Islet precursor cell (in vitro differentiated cells): ENCODE results near the gene TBC1D12.
"Not testable (repeated sequence)": the region's sequence is repeated elsewhere in the genome, so short reads cannot be mapped to it uniquely, and the experiment has no call there.

ENCODE experiments used
- DNase-seq: peaks from one replicate; pipeline ENCODE4 v3.0.0-alpha.2; 2018

Gene TBC1D12

DNA sequence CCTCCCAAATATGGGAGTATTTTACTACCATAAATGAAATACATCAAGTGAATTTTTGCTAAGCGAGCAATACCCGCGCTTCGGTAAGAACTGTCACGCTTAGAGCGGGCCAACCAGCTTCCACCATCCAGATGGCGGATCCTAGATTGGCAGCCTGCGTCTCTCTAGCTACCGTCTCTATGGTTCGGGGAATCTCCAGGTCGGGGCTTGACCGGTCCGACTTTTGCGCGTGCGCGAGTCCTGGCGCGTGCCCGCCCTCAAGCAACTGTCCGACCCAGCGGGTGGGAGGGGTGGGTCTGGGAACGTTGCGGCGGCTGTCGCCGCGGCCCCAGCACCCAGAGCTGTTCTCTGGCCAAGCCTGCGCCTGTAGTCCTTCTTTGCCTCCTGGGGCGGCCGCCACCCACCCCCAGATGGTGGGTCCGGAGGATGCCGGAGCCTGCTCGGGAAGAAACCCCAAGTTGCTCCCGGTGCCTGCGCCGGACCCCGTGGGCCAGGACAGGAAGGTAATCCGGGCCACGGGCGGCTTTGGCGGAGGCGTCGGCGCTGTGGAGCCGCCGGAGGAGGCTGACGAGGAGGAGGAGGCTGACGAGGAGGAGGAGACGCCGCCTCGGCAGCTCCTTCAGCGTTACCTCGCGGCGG, at the start of gene TBC1D12:
Gene TBC1D12, plus strand, starts transcription at position 338 of the 639 bp plus-strand sequence. Its CDS starts 73 bp downstream, at position 411.
- DNase-seq, result peak; percentile 98

DNA sequence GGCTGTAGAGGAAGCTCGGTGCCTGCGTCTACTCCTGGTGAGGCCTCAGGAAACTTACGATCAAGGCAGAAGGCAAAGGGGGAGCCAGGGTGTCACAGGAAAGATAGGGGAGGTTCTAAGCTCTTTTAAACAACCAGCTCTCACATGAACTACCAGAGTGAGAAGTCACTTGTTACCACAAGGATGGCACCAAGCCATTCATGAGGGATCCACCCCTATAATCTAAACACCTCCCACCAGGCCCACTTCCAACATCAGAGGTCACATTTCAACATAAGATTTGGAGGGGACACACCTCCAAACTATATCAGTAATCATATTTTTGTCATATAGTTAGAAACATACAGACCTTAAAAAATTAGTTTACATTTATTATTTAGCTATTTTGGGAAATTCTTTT, 49.0 kb upstream of the TBC1D12 start:
- no peak for DNase-seq

GRCh38 chr10:94355841-94356240, 46.5 kb upstream of the TBC1D12 start:
- DNase-seq, result no peak

DNA sequence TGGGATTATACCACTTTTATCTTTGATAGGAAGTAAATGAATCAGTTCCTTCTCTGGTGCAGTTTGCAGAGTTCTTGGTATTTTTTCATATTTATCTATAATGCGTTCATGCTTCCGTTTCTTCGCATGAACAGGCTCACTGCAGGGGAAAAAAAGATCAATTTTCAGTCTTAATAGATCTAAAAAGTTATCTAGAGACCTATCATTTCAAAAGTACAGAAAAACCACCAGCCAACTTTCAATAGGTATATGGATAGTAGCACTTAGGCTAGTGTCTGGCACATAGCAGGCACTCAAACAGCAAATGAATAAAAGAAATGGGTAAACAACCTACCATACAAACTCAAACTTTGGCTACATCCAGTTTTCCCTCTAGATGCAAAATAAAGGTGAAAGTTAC, 45.1 kb upstream of the TBC1D12 start:
- no peak for DNase-seq

- peak; percentile 93 for DNase-seq
Measured at GRCh38 chr10:94358480-94358879, 43.9 kb upstream of the TBC1D12 start.

- no peak for DNase-seq
Measured at GRCh38 chr10:94361171-94361794, 41.1 kb upstream of the TBC1D12 start.

DNA sequence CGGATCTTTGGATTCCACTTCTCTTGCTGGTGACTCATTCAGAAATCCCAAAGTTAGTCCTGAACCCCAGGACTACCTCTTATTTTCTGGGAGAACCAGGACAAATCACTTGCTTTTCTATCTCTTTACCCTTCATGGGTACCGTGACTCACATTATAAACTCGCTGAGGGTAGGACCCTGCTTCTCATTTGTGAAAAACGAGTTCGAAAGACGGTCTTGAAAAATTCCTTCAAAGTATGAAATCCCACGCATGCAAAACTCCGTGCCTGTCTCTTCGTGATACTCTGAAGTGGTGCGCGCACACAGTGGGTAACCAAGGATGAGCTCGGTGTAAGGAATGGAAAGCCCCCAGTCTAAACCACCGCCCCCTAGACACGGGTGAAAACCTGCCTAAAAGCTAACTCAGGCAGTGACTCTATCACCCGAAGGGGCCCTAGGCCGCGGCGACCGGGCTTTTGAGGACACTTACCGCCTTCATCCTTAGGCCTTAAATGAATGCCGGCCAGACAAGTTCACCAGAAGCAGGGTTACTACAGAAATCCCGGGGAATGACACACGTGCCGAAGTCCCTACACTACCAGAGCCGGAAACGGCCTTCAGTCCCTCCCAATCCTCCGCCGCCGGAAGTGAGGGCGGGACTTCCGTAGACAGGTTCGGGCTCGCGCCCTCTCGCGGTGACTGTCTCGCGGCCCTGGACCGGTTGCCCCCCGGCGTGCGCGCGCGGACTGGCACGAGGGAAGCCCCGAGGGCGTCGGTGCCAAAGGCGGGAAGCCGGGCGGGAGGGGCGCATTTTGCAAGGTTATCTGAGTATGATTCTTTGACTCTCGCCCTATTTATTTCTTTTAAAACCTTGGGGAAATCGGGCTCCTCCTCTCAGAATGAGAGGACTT, 39.7 kb upstream of the TBC1D12 start, which contains the start of gene NOC3L:
Gene NOC3L, minus strand, starts transcription at position 580 of the 891 bp plus-strand sequence. Its CDS starts 101 bp downstream, at position 479.
- peak; percentile 98 for DNase-seq

GRCh38 chr10:94363251-94363565, 39.1 kb upstream of the TBC1D12 start:
- no peak for DNase-seq

GRCh38 chr10:94364482-94364881, 37.9 kb upstream of the TBC1D12 start:
- DNase-seq, result no peak

DNA sequence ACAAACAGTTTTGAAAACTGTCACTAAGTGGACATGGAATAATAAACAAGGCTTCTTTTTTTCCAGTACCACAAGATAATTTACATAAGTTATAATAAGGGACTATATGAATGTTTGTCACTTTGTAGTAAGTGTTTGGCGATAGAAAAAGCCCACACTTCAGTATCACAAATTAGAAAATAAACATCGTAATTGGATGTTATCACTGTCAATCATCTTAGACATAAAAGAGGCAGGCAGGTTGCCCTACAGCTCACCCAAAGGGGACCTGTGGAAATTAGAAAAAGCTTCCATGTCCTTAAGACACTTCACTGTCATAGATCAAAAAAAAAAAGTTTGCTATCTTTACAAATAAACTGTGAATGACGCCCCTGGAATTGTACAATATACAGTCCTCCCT, 36.0 kb upstream of the TBC1D12 start:
- no peak for DNase-seq

- no peak for DNase-seq
Measured at GRCh38 chr10:94370501-94370900, 31.8 kb upstream of the TBC1D12 start.

DNA sequence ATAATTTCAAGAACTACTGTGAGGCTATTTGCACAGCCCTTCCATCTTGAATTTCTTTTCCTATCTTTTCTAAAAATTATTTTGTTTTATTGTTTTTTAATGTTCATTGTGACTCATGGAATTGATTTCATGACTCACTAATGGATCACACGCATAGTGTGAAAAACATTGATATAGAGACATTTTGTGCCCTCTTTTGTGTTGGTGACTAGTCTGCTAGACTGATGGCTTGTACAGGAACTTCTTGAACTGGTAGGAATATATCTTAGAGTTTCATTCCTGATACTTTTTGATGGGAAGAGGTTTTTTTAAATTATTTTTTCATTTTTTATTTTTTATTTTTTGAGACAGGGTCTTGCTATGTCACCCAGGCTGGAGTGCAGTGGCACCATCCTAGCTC, 27.0 kb upstream of the TBC1D12 start:
- DNase-seq, result no peak

DNA sequence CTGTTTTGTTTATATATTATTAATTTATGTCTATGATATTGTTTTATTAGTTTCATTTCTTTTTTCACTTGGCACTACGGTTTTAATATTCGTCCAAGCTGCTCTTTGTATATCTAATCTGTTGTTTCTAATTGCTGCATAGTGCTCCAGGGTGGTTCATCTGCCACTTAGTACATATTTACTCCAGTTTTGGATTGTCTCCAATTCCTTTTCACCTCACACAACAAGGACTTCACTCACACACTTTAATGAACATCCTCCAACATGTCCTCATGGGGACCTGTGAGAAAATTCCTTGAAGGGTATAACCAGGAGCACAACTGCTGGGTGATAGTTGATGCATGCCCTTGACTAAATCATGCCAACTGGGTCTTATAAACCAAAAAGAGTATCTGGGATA, 25.5 kb upstream of the TBC1D12 start:
- DNase-seq, result no peak

DNA sequence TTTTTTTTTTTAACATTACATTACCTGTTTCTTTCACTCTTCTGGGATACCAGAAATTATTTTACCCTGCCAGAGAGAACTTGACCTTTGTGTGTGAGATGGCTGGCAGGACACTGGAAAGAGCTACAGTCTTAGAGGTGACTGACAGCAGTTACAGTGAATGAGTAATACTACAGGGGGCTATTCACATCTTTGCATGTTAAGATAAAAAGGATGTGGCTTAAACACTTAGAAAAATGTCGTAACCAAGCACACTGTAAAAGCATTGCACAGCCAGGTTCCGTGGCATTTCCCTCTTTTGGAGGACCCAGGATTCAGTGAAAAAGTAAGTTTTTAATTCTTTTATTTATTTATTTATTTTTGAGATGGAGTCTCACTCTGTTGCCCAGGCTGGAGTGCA, 18.8 kb upstream of the TBC1D12 start:
- no peak for DNase-seq

DNA sequence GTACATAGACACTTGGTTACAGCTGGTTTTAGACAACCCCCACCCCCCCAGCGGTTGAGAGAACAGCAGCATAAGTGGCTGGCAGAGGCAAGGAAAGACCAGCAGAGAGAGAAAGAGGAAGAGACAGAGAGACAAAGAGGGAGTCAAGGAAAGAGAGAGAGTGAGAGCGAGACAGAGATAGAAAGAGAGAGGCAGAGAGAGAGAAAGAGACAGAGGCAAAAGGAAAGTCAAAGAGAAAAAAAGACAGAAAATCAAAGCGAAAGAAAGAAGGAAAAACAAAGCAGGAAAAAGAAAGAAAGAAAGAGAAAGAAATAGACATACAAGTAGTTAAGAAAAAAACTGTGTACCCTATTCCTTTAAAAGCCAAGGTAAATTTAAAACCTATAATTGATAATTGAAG, 16.6 kb upstream of the TBC1D12 start:
- DNase-seq, result not testable (repeated sequence)

GRCh38 chr10:94392117-94392516, 10.2 kb upstream of the TBC1D12 start:
- DNase-seq, result not testable (repeated sequence)

GRCh38 chr10:94397549-94398370, 4.6 kb upstream of the TBC1D12 start:
- DNase-seq, result no peak

- DNase-seq, result no peak
Measured at GRCh38 chr10:94398762-94399161, 3.6 kb upstream of the TBC1D12 start.

GRCh38 chr10:94402843-94403379, 570 bp downstream of the TBC1D12 start:
- no peak for DNase-seq

DNA sequence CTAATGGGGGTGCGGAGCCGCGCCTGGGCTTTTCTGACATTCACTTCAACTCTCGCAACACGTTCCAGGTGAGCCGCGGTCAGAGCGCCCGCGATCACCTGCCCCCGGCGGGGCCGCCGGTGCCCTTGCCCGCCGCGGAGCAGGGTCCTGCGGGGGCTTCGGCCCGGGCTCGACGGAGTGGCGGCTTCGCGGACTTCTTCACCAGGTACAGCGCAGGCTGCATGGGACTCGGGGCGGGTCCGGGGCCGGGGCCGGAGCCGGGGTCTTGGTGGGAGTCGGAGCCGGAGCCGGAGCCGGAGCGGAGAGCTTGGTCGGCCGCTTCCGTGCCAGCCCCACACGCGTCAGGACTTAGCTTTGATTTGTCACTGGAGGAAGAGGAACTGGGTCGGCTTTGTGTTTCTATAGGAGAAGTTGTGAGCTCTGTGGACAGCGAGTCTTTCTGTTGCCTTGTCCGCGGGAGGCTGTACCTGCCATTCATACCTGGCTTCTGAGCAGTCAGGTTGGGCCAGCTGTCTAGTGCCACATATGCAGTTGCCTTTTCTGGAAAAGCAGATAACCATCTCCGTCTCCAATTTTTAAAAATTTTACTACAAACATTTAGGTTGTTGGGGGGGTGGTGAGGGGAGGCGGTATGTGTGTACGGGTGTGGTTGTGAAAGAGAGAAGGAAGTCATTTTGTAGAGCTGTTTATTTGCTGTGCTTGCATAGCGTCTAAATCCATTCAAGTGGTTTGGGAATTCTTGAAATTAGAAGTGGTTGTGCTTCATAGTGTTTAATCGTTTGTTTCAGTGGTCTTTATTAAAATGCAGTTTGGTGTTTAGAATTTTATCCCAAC, 1.3 kb downstream of the TBC1D12 start:
- peak; percentile 86 for DNase-seq

DNA sequence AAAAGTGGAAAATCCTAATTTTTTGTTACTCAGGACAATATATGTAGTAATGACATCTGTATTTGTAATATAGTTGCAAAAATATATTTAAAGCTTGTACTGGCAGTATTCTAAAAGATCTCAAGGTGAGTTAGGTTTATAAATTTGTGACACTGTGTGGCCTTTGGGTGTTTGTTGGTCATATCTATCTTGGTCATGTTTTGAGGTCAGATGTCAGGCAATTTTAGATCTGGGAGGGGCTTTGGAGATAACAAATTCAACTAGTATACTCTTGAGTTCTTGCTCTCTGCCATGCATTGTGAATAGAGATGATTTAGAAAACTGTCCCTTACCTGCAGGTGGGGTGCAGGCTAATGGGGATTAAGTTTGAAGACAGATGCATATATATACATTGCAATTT, 3.1 kb downstream of the TBC1D12 start:
- no peak for DNase-seq

DNA sequence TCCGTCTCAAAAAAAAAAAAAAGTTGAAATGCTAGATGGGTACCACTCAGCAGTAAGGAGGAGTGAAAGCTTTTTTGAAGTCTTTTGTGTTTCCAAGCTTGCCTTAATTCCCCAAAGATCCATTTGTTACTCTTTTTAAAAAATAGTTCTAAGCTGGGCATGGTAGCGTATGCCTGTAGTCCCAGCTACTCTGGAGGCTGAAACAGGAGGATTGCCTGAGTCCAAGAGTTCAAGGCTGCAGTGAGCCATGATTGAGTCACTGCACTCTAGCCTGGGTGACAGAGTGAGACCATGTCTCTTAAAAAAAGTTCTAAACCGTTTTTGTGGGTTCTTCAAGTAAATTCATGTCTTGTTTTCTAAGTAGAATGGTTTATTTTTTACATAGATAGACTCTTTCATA, 5.3 kb downstream of the TBC1D12 start:
- DNase-seq, result no peak
